ENCODE measurements around the gene TPGS2. TPM values are rescaled to one million over a fixed set of nuclear protein-coding genes. Genes with fewer than 3 reads are reported as not detected.
A peak's percentile ranks its signal among the peaks of the same experiment; 100 is the strongest.

The TPGS2 gene
- total and polyA plus RNA-seq, 9 donors, result 55.9 to 122 (median 74.1) TPM

- Histone ChIP-seq H3K27me3 (no peaks in the 10 kb centered on the region), H3K4me3 (no peak overlapping the region), H3K4me1 (ENCODE audit: insufficient read depth) (peaks cover 7% of the 10 kb centered on the region), H3K9me3 (no peaks in the 10 kb centered on the region), H3K27ac (no peak overlapping the region), H3K36me3 (no peaks in the 10 kb centered on the region)
- no peak for TF ChIP-seq CTCF (IDR thresholded peaks at IDR 0.05)
- no peak for TF ChIP-seq POLR2A (IDR thresholded peaks at IDR 0.05)
- TF ChIP-seq EP300 (IDR thresholded peaks at IDR 0.05), result no peak
- WGBS, 3 donors, result 71 to 97% (median 87%) methylated on average over 1 of the region's 1 CpG
- intact Hi-C loops (cut with DNase I), result loop anchor here in 1 of 4 donors (5.0 to 10.0 kb wide), 2 partner anchors 218 to 520 kb away; partner anchors contain the start of gene FHOD3
- DNase-seq, result no peak
Measured at GRCh38 chr18:36814994-36815393, 13.8 kb downstream of the TPGS2 start.

- intact Hi-C loops (cut with DNase I), result loop anchor here in 1 of 4 donors (10.0 kb wide), 1 partner anchor 519 kb away; the partner anchor contains the start of gene FHOD3
- no peak overlapping the region for H3K27ac ChIP-seq
- H3K9me3 ChIP-seq, result no peaks in the 10 kb centered on the region
- DNase-seq, result no peak
- H3K4me3 ChIP-seq, result no peak overlapping the region
- H3K36me3 ChIP-seq, result no peaks in the 10 kb centered on the region
- WGBS, 3 donors, result 80 to 85% (median 84%) methylated on average over 3 of the region's 3 CpGs
- H3K27me3 ChIP-seq, result no peaks in the 10 kb centered on the region
- TF ChIP-seq POLR2A (IDR thresholded peaks at IDR 0.05) (no peak), EP300 (IDR thresholded peaks at IDR 0.05) (no peak), CTCF (IDR thresholded peaks at IDR 0.05) (no peak)
- peaks cover 7% of the 10 kb centered on the region for H3K4me1 ChIP-seq (ENCODE audit: insufficient read depth)
Measured at GRCh38 chr18:36813824-36814223, 15.0 kb downstream of the TPGS2 start.

GRCh38 chr18:36813101-36813775 lies 15.6 kb downstream of the TPGS2 start:
- peak overlapping the region in 1 of 2 donors; percentile 2 for H3K27ac ChIP-seq

GRCh38 chr18:36812678-36813077 lies 16.1 kb downstream of the TPGS2 start:
- H3K36me3 ChIP-seq, result no peaks in the 10 kb centered on the region
- no peak overlapping the region for H3K4me3 ChIP-seq
- H3K27me3 ChIP-seq, result no peaks in the 10 kb centered on the region
- H3K9me3 ChIP-seq, result no peaks in the 10 kb centered on the region
- 28 to 43% (median 37%) methylated on average over 3 of the region's 3 CpGs for WGBS, 3 donors
- TF ChIP-seq EP300 (IDR thresholded peaks at IDR 0.05), result no peak
- TF ChIP-seq POLR2A (IDR thresholded peaks at IDR 0.05), result no peak
- TF ChIP-seq CTCF (IDR thresholded peaks at IDR 0.05), result no peak
- intact Hi-C loops (cut with DNase I), result loop anchor here in 1 of 4 donors (10.0 kb wide), 1 partner anchor 518 kb away; the partner anchor contains the start of gene FHOD3
- peak in 2 of 5 donors; percentile 17 to 72 for DNase-seq
- peak overlapping the region; percentile 2 to 9 for H3K27ac ChIP-seq
- peaks cover 7% of the 10 kb centered on the region for H3K4me1 ChIP-seq (ENCODE audit: insufficient read depth)

More at GRCh38 chr18:36813101-36813775, 15.6 kb downstream of the TPGS2 start:
- intact Hi-C loops (cut with DNase I), result loop anchor here in 1 of 4 donors (10.0 kb wide), 1 partner anchor 518 kb away; the partner anchor contains the start of gene FHOD3
- H3K27me3 ChIP-seq, result no peaks in the 10 kb centered on the region
- TF ChIP-seq EP300 (IDR thresholded peaks at IDR 0.05) (no peak), POLR2A (IDR thresholded peaks at IDR 0.05) (no peak), CTCF (IDR thresholded peaks at IDR 0.05) (no peak)
- H3K4me1 ChIP-seq (ENCODE audit: insufficient read depth), result peaks cover 7% of the 10 kb centered on the region
- WGBS, 3 donors, result 67 to 74% (median 70%) methylated on average over 4 of the region's 4 CpGs
- H3K36me3 ChIP-seq, result no peaks in the 10 kb centered on the region
- DNase-seq, result no peak
- H3K9me3 ChIP-seq, result no peaks in the 10 kb centered on the region
- H3K4me3 ChIP-seq, result no peak overlapping the region
